Measurements from ENCODE around the gene MAP3K4. TPM values are rescaled to one million over a fixed set of nuclear protein-coding genes. Genes with fewer than 3 reads are reported as not detected.

MAP3K4 gene
- total and polyA plus RNA-seq, 12 donors, result 11.9 to 37.0 (median 18.8) TPM

DNA sequence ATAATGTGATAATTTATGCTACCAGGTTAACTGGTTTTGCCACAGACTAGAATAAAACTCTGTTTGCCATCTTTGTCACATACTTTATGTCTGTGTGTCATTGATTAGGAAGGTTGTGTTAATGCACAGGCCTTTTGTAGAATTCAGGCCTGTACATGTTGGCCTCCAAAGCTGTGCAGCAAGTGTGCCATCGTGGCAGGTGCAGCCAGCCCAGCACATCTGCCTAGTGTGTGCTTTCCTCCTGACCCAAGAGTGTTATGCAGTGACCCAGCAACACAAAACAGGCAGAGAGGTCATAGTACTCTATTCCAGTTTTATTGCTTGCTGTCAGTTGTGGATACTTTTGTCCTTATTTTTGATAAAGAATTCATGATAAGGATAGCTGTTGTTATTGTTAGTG, 3.7 kb downstream of the MAP3K4 start:
- H3K9me3 ChIP-seq (replicated peaks in 1 of 3), result no peaks in the 10 kb centered on the region
- peaks cover 4 to 13% of the 10 kb centered on the region in 2 donors for H3K4me1 ChIP-seq (replicated peaks in 1 of 2)
- H3K4me3 ChIP-seq, result no peak overlapping the region
- TF ChIP-seq, protein P1, sequence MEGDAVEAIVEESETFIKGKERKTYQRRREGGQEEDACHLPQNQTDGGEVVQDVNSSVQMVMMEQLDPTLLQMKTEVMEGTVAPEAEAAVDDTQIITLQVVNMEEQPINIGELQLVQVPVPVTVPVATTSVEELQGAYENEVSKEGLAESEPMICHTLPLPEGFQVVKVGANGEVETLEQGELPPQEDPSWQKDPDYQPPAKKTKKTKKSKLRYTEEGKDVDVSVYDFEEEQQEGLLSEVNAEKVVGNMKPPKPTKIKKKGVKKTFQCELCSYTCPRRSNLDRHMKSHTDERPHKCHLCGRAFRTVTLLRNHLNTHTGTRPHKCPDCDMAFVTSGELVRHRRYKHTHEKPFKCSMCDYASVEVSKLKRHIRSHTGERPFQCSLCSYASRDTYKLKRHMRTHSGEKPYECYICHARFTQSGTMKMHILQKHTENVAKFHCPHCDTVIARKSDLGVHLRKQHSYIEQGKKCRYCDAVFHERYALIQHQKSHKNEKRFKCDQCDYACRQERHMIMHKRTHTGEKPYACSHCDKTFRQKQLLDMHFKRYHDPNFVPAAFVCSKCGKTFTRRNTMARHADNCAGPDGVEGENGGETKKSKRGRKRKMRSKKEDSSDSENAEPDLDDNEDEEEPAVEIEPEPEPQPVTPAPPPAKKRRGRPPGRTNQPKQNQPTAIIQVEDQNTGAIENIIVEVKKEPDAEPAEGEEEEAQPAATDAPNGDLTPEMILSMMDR (IDR thresholded peaks at IDR 0.05), result no peak
- TF ChIP-seq POLR2A (IDR thresholded peaks at IDR 0.05), result no peak
- no peaks in the 10 kb centered on the region for H3K27me3 ChIP-seq
- WGBS, 4 donors, result 67 to 88% (median 75%) methylated on average over 1 of the region's 1 CpG
- H3K36me3 ChIP-seq (replicated peaks in 1 of 2), result no peaks in the 10 kb centered on the region
- H3K27ac ChIP-seq, result no peak overlapping the region
- DNase-seq, result no peak
- intact Hi-C loops (cut with DNase I), result no loop called here

DNA sequence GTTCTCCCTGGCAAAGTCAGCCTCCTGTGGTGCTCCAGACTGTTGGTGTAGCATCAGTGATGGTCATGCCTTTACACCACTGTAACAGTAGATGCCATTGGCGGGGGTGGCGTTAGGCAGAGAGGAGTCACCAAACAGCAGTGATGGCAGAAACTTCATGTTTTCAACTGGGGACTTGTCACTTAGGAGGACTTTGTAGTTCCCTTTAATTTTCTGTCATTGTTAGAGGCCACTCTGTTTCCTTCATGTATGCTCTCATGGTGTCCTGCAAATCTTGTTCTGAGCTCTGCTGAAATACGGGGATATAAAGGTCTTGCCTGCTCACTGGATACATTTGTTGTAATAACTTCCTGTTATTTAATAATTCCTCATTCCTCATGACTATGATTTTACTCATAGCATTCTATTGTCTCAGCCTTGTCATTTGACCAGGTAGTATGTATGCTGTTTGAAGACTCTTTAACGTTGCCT, 4.6 kb downstream of the MAP3K4 start:
- Histone ChIP-seq H3K4me3 (no peak overlapping the region), H3K36me3 (replicated peaks in 1 of 2) (no peaks in the 10 kb centered on the region), H3K27me3 (no peaks in the 10 kb centered on the region), H3K27ac (no peak overlapping the region), H3K4me1 (replicated peaks in 1 of 2) (peaks cover 0 to 10% of the 10 kb centered on the region in 2 donors), H3K9me3 (replicated peaks in 1 of 3) (no peaks in the 10 kb centered on the region)
- intact Hi-C loops (cut with DNase I), result no loop called here
- DNase-seq, result no peak
- TF ChIP-seq, protein P1 (IDR thresholded peaks at IDR 0.05), result no peak
- no peak for TF ChIP-seq POLR2A (IDR thresholded peaks at IDR 0.05)
- 84 to 91% (median 86%) methylated on average over 4 of the region's 4 CpGs for WGBS, 4 donors

DNA sequence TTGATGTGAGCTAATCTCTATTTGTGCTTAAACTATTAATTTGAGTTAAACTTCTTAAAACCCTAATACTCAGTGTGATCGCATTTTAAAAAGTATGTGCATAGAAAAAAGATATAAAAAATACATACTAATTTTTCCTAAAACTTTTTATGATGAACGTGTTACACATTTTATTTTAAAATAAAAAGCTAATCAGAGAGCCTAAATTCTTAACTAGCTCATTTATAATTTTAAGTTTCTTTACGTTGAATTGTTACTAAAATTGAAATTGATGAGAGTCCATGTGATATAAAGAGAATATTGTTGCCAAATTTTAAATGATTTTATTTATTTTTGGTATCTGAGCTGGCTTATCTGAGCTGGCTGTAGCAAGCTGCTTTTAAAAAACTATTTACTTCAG, 6.6 kb downstream of the MAP3K4 start:
- no peak overlapping the region for H3K4me3 ChIP-seq
- no peaks in the 10 kb centered on the region for H3K36me3 ChIP-seq (replicated peaks in 1 of 2)
- H3K9me3 ChIP-seq (replicated peaks in 1 of 3), result no peaks in the 10 kb centered on the region
- no peak for TF ChIP-seq POLR2A (IDR thresholded peaks at IDR 0.05)
- TF ChIP-seq, protein P1 (IDR thresholded peaks at IDR 0.05), result no peak
- no peaks in the 10 kb centered on the region for H3K27me3 ChIP-seq
- intact Hi-C loops (cut with DNase I), result no loop called here
- no peak for DNase-seq
- 92 to 96% (median 94%) methylated on average over 3 of the region's 3 CpGs for WGBS, 4 donors
- peaks cover 0 to 17% of the 10 kb centered on the region in 2 donors for H3K4me1 ChIP-seq (replicated peaks in 1 of 2)
- no peak overlapping the region for H3K27ac ChIP-seq

DNA sequence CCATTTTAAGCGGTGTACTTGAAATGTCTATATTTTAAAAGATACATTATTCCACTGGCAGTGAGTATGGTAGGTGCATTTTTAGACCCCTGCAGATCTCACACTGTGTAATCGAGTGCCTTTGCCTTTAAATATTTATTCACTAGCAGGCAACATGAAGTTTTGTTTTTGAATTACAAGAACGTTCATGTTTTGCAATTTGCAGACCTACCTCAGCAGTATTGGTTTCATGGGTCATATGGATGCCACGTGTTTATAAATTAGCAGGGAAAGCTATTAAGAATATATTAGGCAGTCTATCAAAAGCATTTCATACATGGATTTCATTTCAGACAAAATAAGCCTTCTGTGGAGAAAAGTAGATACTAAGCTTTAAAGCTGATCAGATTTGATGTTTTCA, 7.2 kb downstream of the MAP3K4 start:
- intact Hi-C loops (cut with DNase I), result no loop called here

More for the DNA sequence above, 7.2 kb downstream of the MAP3K4 start:
- H3K4me3 ChIP-seq, result no peak overlapping the region
- no peaks in the 10 kb centered on the region for H3K36me3 ChIP-seq (replicated peaks in 1 of 2)
- DNase-seq, result no peak
- H3K4me1 ChIP-seq (replicated peaks in 1 of 2), result peaks cover 0 to 19% of the 10 kb centered on the region in 2 donors
- H3K9me3 ChIP-seq (replicated peaks in 1 of 3), result no peaks in the 10 kb centered on the region
- 79 to 86% (median 81%) methylated on average over 4 of the region's 4 CpGs for WGBS, 4 donors
- no peaks in the 10 kb centered on the region for H3K27me3 ChIP-seq
- no peak for TF ChIP-seq POLR2A (IDR thresholded peaks at IDR 0.05)
- TF ChIP-seq, protein P1 (IDR thresholded peaks at IDR 0.05), result no peak
- no peak overlapping the region for H3K27ac ChIP-seq
